SK-N-SH (cell line): ENCODE data around the gene ZNF599. TPM values are rescaled to one million over a fixed set of nuclear protein-coding genes. Genes with fewer than 3 reads are reported as not detected.

Experiments used
- CTCF ChIA-PET: fragments of 300-600, 350-600 bp; formaldehyde crosslinking; extraction: SDS; loops from one replicate; lab custom pipeline; 2021; lab: Yijun Ruan, JAX
- POLR2A ChIA-PET: fragments of 350-600 bp; sonication (Branson Sonifier 250); formaldehyde crosslinking; extraction: SDS; loops from one replicate; lab custom pipeline; 2020; ENCODE audit warnings: antibody characterized with exemption, inconsistent platforms; lab: Yijun Ruan, JAX
- DNase-seq: peaks from one replicate; pipeline ENCODE4 v3.0.0; 2012
- H2AFZ ChIP-seq: fragments of 200-600 bp; sonication (generic); 2 replicates; pipeline ENCODE4 v1.8.1; 2016; ENCODE audit warnings: antibody characterized with exemption, mild to moderate bottlenecking, low read depth
- H3F3A ChIP-seq: fragments of 200-600 bp; sonication (generic); replicated peaks from 2 replicates; pipeline ENCODE3; 2016; ENCODE audit warnings: antibody characterized with exemption, mild to moderate bottlenecking; ENCODE audit not compliant: insufficient read depth
- H3K27ac ChIP-seq, 2 experiments: fragments of 200-500 bp in 1 of 2; fragments of 200-600 bp in 1 of 2; sonication (Bioruptor generic) in 1 of 2; sonication (generic), shearing (Covaris generic) in 1 of 2; 2 replicates each; pipeline versions ENCODE4 v1.5.1 to v1.6.1; 2014 to 2016; ENCODE audit warnings: low read depth in 2 of 2, inconsistent platforms in 1 of 2, low read length in 1 of 2, mild to moderate bottlenecking in 1 of 2, mixed read lengths in 1 of 2
- H3K27me3 ChIP-seq: fragments of 200-600 bp; sonication (generic), shearing (Covaris generic); 2 replicates; pipeline ENCODE4 v1.6.1; 2016; ENCODE audit warnings: mixed run types; ENCODE audit not compliant: insufficient read depth
- H3K36me3 ChIP-seq, 2 experiments: fragments of 200-500 bp in 1 of 2; fragments of 200-600 bp in 1 of 2; sonication (Bioruptor generic) in 1 of 2; sonication (generic) in 1 of 2; replicated peaks in 1 of 2; 2 replicates each; pipeline versions ENCODE3 to v1.5.1; 2014 to 2016; ENCODE audit warnings: low read length in 1 of 2, mild to moderate bottlenecking in 1 of 2; ENCODE audit not compliant: insufficient read depth in 2 of 2, control insufficient read depth in 1 of 2
- H3K4me1 ChIP-seq, 2 experiments: fragments of 200-500 bp in 1 of 2; fragments of 200-600 bp in 1 of 2; sonication (Bioruptor generic) in 1 of 2; sonication (generic), shearing (Covaris generic) in 1 of 2; 2 replicates each; pipeline versions ENCODE4 v1.5.1 to v1.6.1; 2014 to 2016; ENCODE audit warnings: low read depth in 1 of 2, low read length in 1 of 2, mixed run types in 1 of 2; ENCODE audit not compliant: insufficient read depth in 2 of 2, control insufficient read depth in 1 of 2
- H3K4me2 ChIP-seq: fragments of 200-600 bp; sonication (generic), shearing (Covaris generic); 2 replicates; pipeline ENCODE4 v1.6.1; 2017; ENCODE audit warnings: mixed run types
- H3K4me3 ChIP-seq, 2 experiments: fragments of 200-500 bp in 1 of 2; fragments of 200-600 bp in 1 of 2; sonication (Bioruptor generic) in 1 of 2; sonication (generic), shearing (Covaris generic) in 1 of 2; 2 replicates each; pipeline versions ENCODE4 v1.5.1 to v1.8.1; 2014 to 2016; ENCODE audit warnings: low read depth in 2 of 2, inconsistent platforms in 1 of 2, low read length in 1 of 2, mild to moderate bottlenecking in 1 of 2, mixed read lengths in 1 of 2, moderate library complexity in 1 of 2
- H3K79me2 ChIP-seq: fragments of 200-600 bp; sonication (generic); 2 replicates; pipeline ENCODE4 v1.8.1; 2017; ENCODE audit warnings: mild to moderate bottlenecking; ENCODE audit not compliant: insufficient read depth
- H3K9ac ChIP-seq: fragments of 200-600 bp; sonication (generic); 2 replicates; pipeline ENCODE4 v1.6.1; 2017; ENCODE audit warnings: mixed run types
- H3K9me2 ChIP-seq: fragments of 200-600 bp; sonication (generic); 2 replicates; pipeline ENCODE4 v1.6.1; 2017; ENCODE audit warnings: mixed run types
- H3K9me3 ChIP-seq: fragments of 200-600 bp; sonication (generic); 2 replicates; pipeline ENCODE4 v1.6.1; 2017; ENCODE audit warnings: mixed run types, mild to moderate bottlenecking, moderate library complexity
- H4K20me1 ChIP-seq: fragments of 200-600 bp; sonication (generic); 2 replicates; pipeline ENCODE4 v1.6.1; 2017; ENCODE audit warnings: mild to moderate bottlenecking, mixed run types; ENCODE audit not compliant: insufficient read depth
- EP300 ChIP-seq, 2 experiments: IDR thresholded peaks; 2 replicates each; pipeline versions ENCODE4 v1.4.0 to v1.6.1; 2012; ENCODE audit warnings: borderline replicate concordance in 1 of 2, low read depth in 1 of 2, low read length in 1 of 2
- FOXJ3 ChIP-seq: sonication (generic); formaldehyde crosslinking; IDR thresholded peaks from 2 replicates; pipeline ENCODE4 v1.5.1; 2020; ENCODE audit warnings: mild to moderate bottlenecking, missing genetic modification reagents
- FOXM1 ChIP-seq: IDR thresholded peaks from 2 replicates; pipeline ENCODE4 v1.4.0; 2012; ENCODE audit warnings: low read depth, mild to moderate bottlenecking
- GABPA ChIP-seq: IDR thresholded peaks from 2 replicates; pipeline ENCODE4 v1.4.0; 2012; ENCODE audit warnings: low read depth, mild to moderate bottlenecking
- GATA2 ChIP-seq: sonication (generic); formaldehyde crosslinking; IDR thresholded peaks from 2 replicates; pipeline ENCODE4 v1.5.0; 2020; ENCODE audit warnings: mild to moderate bottlenecking, missing genetic modification reagents
- MAX ChIP-seq: IDR thresholded peaks from 2 replicates; pipeline ENCODE4 v1.4.0; 2012; ENCODE audit warnings: low read depth
- MXI1 ChIP-seq: IDR thresholded peaks from 2 replicates; pipeline ENCODE4 v1.6.1; 2012; ENCODE audit warnings: mild to moderate bottlenecking, low read depth, low read length, improper control_type of control experiment
- RCOR1 ChIP-seq: fragments of 150-350 bp; IDR thresholded peaks from 2 replicates; pipeline ENCODE4 v1.6.1; 2017; ENCODE audit warnings: antibody characterized with exemption, low read length
- SIN3A ChIP-seq: IDR thresholded peaks from 2 replicates; pipeline ENCODE4 v1.6.1; 2012; ENCODE audit warnings: low read depth, mild to moderate bottlenecking, low read length, moderate library complexity, borderline replicate concordance
- YY1 ChIP-seq: IDR thresholded peaks from 2 replicates; pipeline ENCODE4 v1.4.0; 2012; ENCODE audit warnings: low read depth, mild to moderate bottlenecking
- ZBTB33 ChIP-seq: IDR thresholded peaks from 2 replicates; pipeline ENCODE4 v1.4.0; 2012; ENCODE audit warnings: low read depth, borderline replicate concordance
- WGBS: methylation state at CpG from one replicate; pipeline ENCODE4 v1.1.6; 2017; ENCODE audit warnings: low lambda C conversion rate; 5-methylcytosine and 5-hydroxymethylcytosine counted together
- polyA plus RNA-seq, 3 experiments: library from polyadenylated mRNA; depleted of rRNA; stranded (reverse); fragments of >200 nt; gene quantifications; 2 replicates each; pipeline ENCODE4 v1.2.3, GENCODE V29; 2012

Gene ZNF599
- polyA plus RNA-seq, 1 of the 3 experiments (the other 2 are of a cell fraction) = 17.9 TPM

GRCh38 chr19:34731019-34731829 lies 41.8 kb downstream of the ZNF599 start:
- ChIA-PET CTCF (interaction anchor here (0.7 kb wide), 1 partner anchor 404 kb away, joined by 3 read pairs; the partner anchor contains the start of gene LGI4), POLR2A (no interaction called here)

GRCh38 chr19:34725400-34725799 lies 47.6 kb downstream of the ZNF599 start:
- Histone ChIP-seq H3K27me3 (no peaks in the 10 kb centered on the region; the same call in 1 of the 2 replicates), H3K36me3 (no peaks in the 10 kb centered on the region), H3K9ac (no peak overlapping the region), H3K4me1 (no peaks in the 10 kb centered on the region), H3K4me3 (no peak overlapping the region), H2AFZ (no peak overlapping the region), H3K9me3 (no peaks in the 10 kb centered on the region), H3K4me2 (no peak overlapping the region), H4K20me1 (no peaks in the 10 kb centered on the region), H3K79me2 (no peaks in the 10 kb centered on the region), H3K9me2 (no peaks in the 10 kb centered on the region), H3F3A (no peaks in the 10 kb centered on the region), H3K27ac (no peak overlapping the region)
- DNase-seq = no peak
- ChIA-PET POLR2A (interaction anchor here (1.0 kb wide), 1 partner anchor 201 kb away, joined by 3 read pairs; the partner anchor contains the start of gene ZNF30), CTCF (interaction anchor here (1.9 kb wide), 1 partner anchor 12 kb away, joined by 6 read pairs; no protein-coding TSS in a partner anchor)
- 14% methylated on average over 6 of the region's 6 CpGs for WGBS
- TF ChIP-seq GABPA = no peak
- TF ChIP-seq SIN3A = no peak
- TF ChIP-seq MAX = no peak
- no peak for TF ChIP-seq MXI1
- TF ChIP-seq ZBTB33 = no peak
- TF ChIP-seq RCOR1 = no peak
- no peak for TF ChIP-seq EP300 (IDR thresholded peaks at IDR 0.05; ENCODE audit: borderline replicate concordance in 1 of 2, low read depth in 1 of 2, low read length in 1 of 2)
- no peak for TF ChIP-seq GATA2 (CRISPR knock-in tag)
- TF ChIP-seq FOXJ3 = no peak

More at GRCh38 chr19:34731019-34731829, 41.8 kb downstream of the ZNF599 start:
- Histone ChIP-seq H3K36me3 (peaks cover 5 to 11% of the 10 kb centered on the region in 2 experiments), H3K27me3 (no peaks in the 10 kb centered on the region; the same call in 1 of the 2 replicates), H3F3A (peaks cover 3% of the 10 kb centered on the region), H3K9me2 (no peaks in the 10 kb centered on the region), H3K4me3 (no peak overlapping the region), H2AFZ (no peak overlapping the region), H3K9ac (no peak overlapping the region), H3K4me2 (no peak overlapping the region)
- no peak for DNase-seq
- 69% methylated on average over 9 of the region's 11 CpGs for whole genome bisulfite sequencing
- TF ChIP-seq FOXM1 (no peak), MXI1 (no peak), YY1 (no peak)
- TF ChIP-seq, all 33 proteins: peak for 0
- Histone ChIP-seq H3K9me3 (no peaks in the 10 kb centered on the region), H3K79me2 (peaks cover 14% of the 10 kb centered on the region; the same call in 1 of the 2 replicates), H3K4me1 (peaks cover 0 to 25% of the 10 kb centered on the region in 2 experiments; a peak in 1 of 4 replicates), H4K20me1 (no peaks in the 10 kb centered on the region), H3K27ac (no peak overlapping the region)
